ENCODE data around the gene TSPEAR.

TSPEAR gene

GRCh38 chr21:44518686-44519085 lies 192.7 kb downstream of the TSPEAR start:
- no peak for DNase-seq (ENCODE audit: low read depth in 2 of 2)

DNA sequence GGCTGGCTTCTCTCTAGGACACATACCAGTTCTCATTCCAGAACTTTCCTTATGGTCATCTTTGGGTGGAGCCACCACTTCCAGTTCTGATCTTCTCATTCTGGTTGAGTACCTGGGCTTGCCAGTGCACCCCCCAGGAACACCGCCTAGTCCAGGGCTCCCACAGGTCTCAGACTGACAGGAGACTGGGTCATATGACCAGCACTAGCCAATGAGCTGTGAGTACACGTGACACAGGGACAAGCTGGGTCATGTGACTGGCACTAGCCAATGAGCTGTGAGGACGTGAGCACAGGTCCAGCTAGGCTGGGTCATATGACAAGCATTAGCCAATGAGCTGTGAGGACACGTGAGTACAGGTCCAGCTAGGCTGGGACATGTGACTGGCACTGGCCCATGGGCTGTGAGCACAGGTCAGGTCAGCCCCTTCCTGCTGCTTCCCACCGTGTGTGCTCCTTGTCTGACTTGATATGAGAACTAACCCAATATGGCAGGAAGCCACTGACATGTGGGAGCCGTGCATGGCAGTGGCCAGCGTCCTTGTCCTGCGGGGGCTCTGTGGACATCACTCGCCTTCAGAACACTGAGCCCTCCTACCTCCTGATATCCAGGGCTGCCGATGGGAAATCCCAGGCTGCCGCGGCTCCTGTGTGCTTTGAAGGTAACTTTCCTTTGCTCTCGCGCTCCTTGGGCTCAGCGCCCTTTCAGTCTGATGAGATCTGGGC lies 194.0 kb downstream of the TSPEAR start:
- peak in 1 of 2 donors; percentile 13 for DNase-seq (ENCODE audit: low read depth in 2 of 2)

DNA sequence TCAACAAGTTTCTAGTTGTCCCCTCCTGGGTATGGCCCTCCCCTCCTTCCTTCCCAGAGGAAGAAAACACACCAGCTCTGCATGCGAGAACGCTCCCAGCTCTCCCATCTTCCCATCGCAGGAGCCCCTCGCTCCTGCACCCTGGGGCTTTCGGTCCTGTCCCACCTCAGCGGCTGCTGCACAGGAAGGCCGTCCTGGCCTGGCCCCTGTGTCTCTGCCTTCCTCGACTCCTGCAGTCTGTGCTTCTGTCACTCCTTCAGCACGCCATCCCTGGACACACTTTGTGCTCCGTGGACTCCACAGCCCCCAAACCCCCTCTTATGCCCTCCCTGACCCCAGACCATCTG lies 194.6 kb downstream of the TSPEAR start:
- DNase-seq (ENCODE audit: low read depth in 2 of 2), result no peak

DNA sequence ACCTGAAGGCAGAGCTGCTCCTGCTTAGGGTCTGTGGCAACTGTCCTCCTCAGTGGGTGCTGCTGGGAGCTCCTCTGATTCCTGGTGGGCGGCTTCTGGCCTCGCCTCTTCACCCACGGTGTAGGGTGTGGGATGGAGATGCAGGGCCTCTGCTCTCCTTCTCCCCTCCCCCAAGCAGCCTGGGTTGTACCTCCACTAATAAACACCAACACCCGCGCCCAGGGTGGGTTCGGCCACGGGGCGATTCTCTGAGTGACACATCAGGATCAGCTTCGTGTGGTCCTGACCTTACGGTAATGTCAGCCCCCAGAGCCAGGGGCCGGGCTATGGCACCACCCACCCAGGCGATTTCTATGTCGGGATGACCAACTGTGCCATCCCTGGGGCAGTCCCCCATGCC lies 195.0 kb downstream of the TSPEAR start:
- DNase-seq (ENCODE audit: low read depth in 2 of 2), result no peak

DNA sequence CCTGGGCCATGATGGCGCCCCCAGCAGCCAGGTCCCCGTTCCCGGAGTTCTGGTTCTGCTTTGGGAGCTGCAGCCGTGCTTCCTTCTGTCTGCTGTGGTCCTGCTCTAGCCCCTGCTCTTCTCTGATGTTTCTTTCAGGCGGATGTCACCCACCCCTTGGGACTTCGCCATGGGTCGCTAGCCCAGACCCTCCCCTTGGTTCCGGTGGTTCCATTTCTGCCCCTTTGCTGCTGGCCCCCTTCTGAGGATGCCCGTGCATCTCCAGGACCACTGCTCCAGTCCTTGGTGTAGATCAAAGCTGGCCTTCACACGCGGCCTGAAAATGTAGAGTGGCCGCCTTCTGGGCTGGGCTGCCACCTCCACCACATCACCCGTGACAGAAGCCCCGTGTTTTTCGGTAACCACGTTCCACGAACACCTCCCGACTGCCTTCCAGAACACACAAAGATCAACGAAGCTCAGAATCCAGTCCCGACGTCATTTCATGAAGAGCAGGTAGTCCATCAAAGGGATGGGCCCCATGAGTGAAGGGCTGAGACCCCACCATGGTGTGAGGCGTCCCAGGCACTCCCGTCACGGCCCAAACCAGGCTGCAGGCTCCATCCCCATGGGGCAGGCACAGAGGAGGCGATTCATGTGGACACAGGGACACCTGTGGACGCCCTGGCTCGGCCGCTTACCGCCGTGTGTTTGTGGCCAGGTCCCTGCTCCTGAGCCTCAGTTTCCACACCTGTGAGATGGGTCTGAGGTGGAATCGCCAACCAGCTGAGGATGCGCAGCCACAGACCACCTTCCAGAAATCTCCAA lies 195.8 kb downstream of the TSPEAR start:
- no peak for DNase-seq (ENCODE audit: low read depth in 2 of 2)

- no peak for DNase-seq (ENCODE audit: low read depth in 2 of 2)
Measured at GRCh38 chr21:44514746-44515358, 196.5 kb downstream of the TSPEAR start.

DNA sequence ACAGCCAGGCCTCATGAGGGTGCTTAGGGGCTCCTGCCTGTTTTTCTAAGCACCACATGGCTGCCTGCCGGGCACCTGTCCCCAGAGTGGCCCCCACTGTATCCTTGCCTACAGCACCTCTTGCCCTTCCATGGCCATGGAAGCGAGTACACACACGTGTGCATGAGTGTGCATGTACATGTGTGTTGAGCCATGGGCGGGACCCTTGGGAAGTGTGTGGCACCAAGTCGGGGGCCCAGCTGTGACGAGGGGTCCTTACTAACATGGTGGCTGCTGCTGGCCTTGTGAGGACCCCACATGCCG lies 197.2 kb downstream of the TSPEAR start:
- no peak for DNase-seq (ENCODE audit: low read depth in 2 of 2)

DNA sequence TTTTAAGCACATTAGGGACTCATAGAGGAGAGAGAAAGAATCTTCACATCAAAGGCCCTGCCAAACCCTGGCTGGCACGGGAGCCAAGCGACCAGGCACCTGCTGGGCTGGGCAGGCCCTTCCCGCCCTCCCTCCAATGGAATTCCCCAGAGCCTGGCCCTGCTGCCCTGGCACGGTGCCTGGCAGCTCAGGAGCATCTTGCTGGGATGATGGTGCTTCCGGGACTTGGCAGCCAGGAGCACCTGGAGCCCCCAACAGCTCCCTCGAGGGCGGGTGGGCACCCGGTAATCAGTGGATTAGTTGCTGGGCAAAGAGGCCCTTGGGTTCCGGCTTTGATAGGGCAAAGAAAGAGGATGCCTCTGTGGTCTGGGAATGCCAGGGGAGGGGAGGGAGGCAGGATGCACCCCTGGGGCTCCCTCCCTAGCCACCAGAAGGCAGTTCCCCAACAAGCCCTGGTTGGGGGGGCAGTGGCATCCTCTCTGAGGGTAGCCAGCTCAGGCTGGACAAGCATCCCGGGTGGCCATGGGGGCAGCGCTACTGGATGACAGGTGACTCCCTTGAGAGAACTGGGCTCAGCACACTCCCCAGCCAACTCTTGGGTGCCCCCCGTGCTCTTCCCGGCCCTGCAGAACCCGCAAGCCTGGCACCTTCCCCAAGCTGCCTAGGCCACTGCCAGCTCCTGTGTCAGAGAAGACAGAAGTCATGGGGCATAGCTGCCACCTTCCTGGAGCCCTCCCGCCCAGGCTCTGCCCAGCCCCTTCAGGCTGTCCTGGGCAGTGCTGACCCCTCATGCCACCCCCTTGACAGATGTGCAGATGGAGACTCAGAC lies 197.8 kb downstream of the TSPEAR start:
- DNase-seq (ENCODE audit: low read depth in 2 of 2), result no peak

- DNase-seq (ENCODE audit: low read depth in 2 of 2), result no peak
Measured at GRCh38 chr21:44512496-44513388, 198.6 kb downstream of the TSPEAR start.

- DNase-seq (ENCODE audit: low read depth in 2 of 2), result no peak
Measured at GRCh38 chr21:44511938-44512275, 199.5 kb downstream of the TSPEAR start.

GRCh38 chr21:44511219-44511937 lies 200.0 kb downstream of the TSPEAR start:
- DNase-seq (ENCODE audit: low read depth in 2 of 2), result no peak

GRCh38 chr21:44510508-44511218 lies 200.7 kb downstream of the TSPEAR start:
- DNase-seq (ENCODE audit: low read depth in 2 of 2), result peak; percentile 62 to 66

GRCh38 chr21:44510109-44510507 lies 201.3 kb downstream of the TSPEAR start:
- no peak for DNase-seq (ENCODE audit: low read depth in 2 of 2)

- DNase-seq (ENCODE audit: low read depth in 2 of 2), result no peak
Measured at GRCh38 chr21:44509539-44509938, 201.8 kb downstream of the TSPEAR start.

- no peak for DNase-seq (ENCODE audit: low read depth in 2 of 2)
Measured at GRCh38 chr21:44508711-44509445, 202.5 kb downstream of the TSPEAR start.

GRCh38 chr21:44508426-44508710 lies 203.0 kb downstream of the TSPEAR start:
- DNase-seq (ENCODE audit: low read depth in 2 of 2), result no peak

GRCh38 chr21:44507673-44508425 lies 203.5 kb downstream of the TSPEAR start:
- DNase-seq (ENCODE audit: low read depth in 2 of 2), result no peak

Measured in stimulated activated CD8-positive, alpha-beta memory T cell treated with anti-CD3 and anti-CD28 coated beads, Interleukin-2, amount 100 ng/mL, for 48 hours (primary cell).